ENCODE data around the gene SMG5. TPM values are rescaled to one million over a fixed set of nuclear protein-coding genes. Genes with fewer than 3 reads are reported as not detected.

The SMG5 gene
- total RNA-seq, 1 experiment from 2014 or later: 63.3 TPM

GRCh38 chr1:156260896-156261295 lies 21.7 kb downstream of the SMG5 start:
- H3K79me2 ChIP-seq (ENCODE audit: low read depth): no peaks in the 10 kb centered on the region
- no peaks in the 10 kb centered on the region for H3K27me3 ChIP-seq (ENCODE audit: insufficient read depth, low read depth)
- TF ChIP-seq EZH2 (IDR thresholded peaks at IDR 0.05; ENCODE audit: low read depth) (no peak), CTCF (conservative IDR thresholded peaks at IDR 0.05) (no peak)
- H3K27ac ChIP-seq: no peak overlapping the region
- H2AFZ ChIP-seq: no peak overlapping the region
- intact Hi-C loops (cut with micrococcal nuclease; ENCODE audit: unreplicated experiment): no loop called here
- H3K4me3 ChIP-seq: no peak overlapping the region
- peaks cover 25% of the 10 kb centered on the region for H3K36me3 ChIP-seq (ENCODE audit: low read depth)
- POLR2A ChIA-PET (ENCODE audit: unreplicated experiment): no interaction called here
- no peaks in the 10 kb centered on the region for H3K9me3 ChIP-seq (ENCODE audit: insufficient read depth, low read depth)
- no peak for DNase-seq
- BruUV-seq (replicated peaks): no TSS peak
- H4K20me1 ChIP-seq (ENCODE audit: insufficient read depth): peaks cover 9% of the 10 kb centered on the region; the same call in 1 of the 2 replicates
- peaks cover 4% of the 10 kb centered on the region; the same call in 1 of the 2 replicates for H3F3A ChIP-seq (ENCODE audit: insufficient read depth, low read depth)
- no peaks in the 10 kb centered on the region for H3K9me2 ChIP-seq (ENCODE audit: insufficient read depth)
- no peak overlapping the region for H3K4me2 ChIP-seq
- CTCF ChIA-PET: no interaction called here
- H3K4me1 ChIP-seq (replicated peaks; ENCODE audit: insufficient read depth): no peaks in the 10 kb centered on the region

- POLR2A ChIA-PET (ENCODE audit: unreplicated experiment): no interaction called here
- H3K4me3 ChIP-seq: no peak overlapping the region
- BruUV-seq (replicated peaks): no TSS peak
- CTCF ChIA-PET: no interaction called here
- TF ChIP-seq CTCF (conservative IDR thresholded peaks at IDR 0.05): no peak
- no peak for TF ChIP-seq EZH2 (IDR thresholded peaks at IDR 0.05; ENCODE audit: low read depth)
- no peaks in the 10 kb centered on the region for H3K79me2 ChIP-seq (ENCODE audit: low read depth)
- H3K4me1 ChIP-seq (replicated peaks; ENCODE audit: insufficient read depth): no peaks in the 10 kb centered on the region
- H3F3A ChIP-seq (ENCODE audit: insufficient read depth, low read depth): peaks cover 4% of the 10 kb centered on the region; the same call in 1 of the 2 replicates
- peaks cover 20% of the 10 kb centered on the region for H3K36me3 ChIP-seq (ENCODE audit: low read depth)
- H3K9me2 ChIP-seq (ENCODE audit: insufficient read depth): no peaks in the 10 kb centered on the region
- H3K9me3 ChIP-seq (ENCODE audit: insufficient read depth, low read depth): no peaks in the 10 kb centered on the region
- no peak overlapping the region for H3K4me2 ChIP-seq
- H3K27ac ChIP-seq: no peak overlapping the region
- intact Hi-C loops (cut with micrococcal nuclease; ENCODE audit: unreplicated experiment): no loop called here
- H3K27me3 ChIP-seq (ENCODE audit: insufficient read depth, low read depth): no peaks in the 10 kb centered on the region
- peaks cover 9% of the 10 kb centered on the region; the same call in 1 of the 2 replicates for H4K20me1 ChIP-seq (ENCODE audit: insufficient read depth)
- no peak for DNase-seq
- H2AFZ ChIP-seq: no peak overlapping the region
Observed at GRCh38 chr1:156259805-156260204, 22.8 kb downstream of the SMG5 start.

GRCh38 chr1:156258859-156259258 lies 23.8 kb downstream of the SMG5 start:
- CTCF ChIA-PET: no interaction called here
- DNase-seq: no peak
- peaks cover 24% of the 10 kb centered on the region for H3K36me3 ChIP-seq (ENCODE audit: low read depth)

More at GRCh38 chr1:156258859-156259258, 23.8 kb downstream of the SMG5 start:
- H3K79me2 ChIP-seq (ENCODE audit: low read depth): no peaks in the 10 kb centered on the region
- no peaks in the 10 kb centered on the region for H3K9me3 ChIP-seq (ENCODE audit: insufficient read depth, low read depth)
- no peak overlapping the region for H3K4me2 ChIP-seq
- TF ChIP-seq EZH2 (IDR thresholded peaks at IDR 0.05; ENCODE audit: low read depth) (no peak), CTCF (conservative IDR thresholded peaks at IDR 0.05) (no peak)
- POLR2A ChIA-PET (ENCODE audit: unreplicated experiment): no interaction called here
- no peaks in the 10 kb centered on the region for H3K27me3 ChIP-seq (ENCODE audit: insufficient read depth, low read depth)
- no peaks in the 10 kb centered on the region for H3K9me2 ChIP-seq (ENCODE audit: insufficient read depth)
- no peak overlapping the region for H3K4me3 ChIP-seq
- H4K20me1 ChIP-seq (ENCODE audit: insufficient read depth): peaks cover 9% of the 10 kb centered on the region; the same call in 1 of the 2 replicates
- no TSS peak for BruUV-seq (replicated peaks)
- no peak overlapping the region for H2AFZ ChIP-seq
- no peaks in the 10 kb centered on the region for H3K4me1 ChIP-seq (replicated peaks; ENCODE audit: insufficient read depth)
- no peak overlapping the region for H3K27ac ChIP-seq
- no peaks in the 10 kb centered on the region; the same call in 1 of the 2 replicates for H3F3A ChIP-seq (ENCODE audit: insufficient read depth, low read depth)
- intact Hi-C loops (cut with micrococcal nuclease; ENCODE audit: unreplicated experiment): no loop called here
